Calu3 (cell line): ENCODE results near the gene SERINC4. TPM values are rescaled to one million over a fixed set of nuclear protein-coding genes. Genes with fewer than 3 reads are reported as not detected.
"Not testable (repeated sequence)": the region's sequence is repeated elsewhere in the genome, so short reads cannot be mapped to it uniquely, and the experiment has no call there.

ENCODE experiments used
- Bru-seq: library from RNA; stranded (reverse); fragments of 400-500 nt; gene quantifications from one replicate; lab custom pipeline; 2021; lab: Mats Ljungman, UMichigan
- BruChase-seq, 2 experiments: library from RNA; stranded (reverse); fragments of 400-500 nt; gene quantifications; one replicate each; lab custom pipeline; 2021; lab: Mats Ljungman, UMichigan
- BruUV-seq: library from RNA; stranded (reverse); fragments of 400-500 nt; replicated peaks from 2 replicates; lab custom pipeline; 2021; lab: Mats Ljungman, UMichigan
- CTCF ChIA-PET: fragments of 300-600 bp; sonication (Branson Sonifier 250); formaldehyde crosslinking; loops from one replicate; lab custom pipeline; 2022; ENCODE audit warnings: antibody characterized with exemption; lab: Charles Lee
- DNase-seq: peaks from one replicate; pipeline ENCODE4 v3.0.0; 2022
- H3K27ac Mint-ChIP-seq: one replicate; pipeline ENCODE4 v1.8.0; 2022; ENCODE audit warnings: mixed read lengths; ENCODE audit not compliant: unreplicated experiment
- H3K27me3 Mint-ChIP-seq: one replicate; pipeline ENCODE4 v1.8.0; 2022; ENCODE audit warnings: mixed read lengths; ENCODE audit not compliant: unreplicated experiment
- H3K36me3 Mint-ChIP-seq: one replicate; pipeline ENCODE4 v1.8.0; 2022; ENCODE audit warnings: mild to moderate bottlenecking, moderate library complexity, mixed read lengths; ENCODE audit not compliant: insufficient read depth, unreplicated experiment
- H3K4me1 Mint-ChIP-seq: one replicate; pipeline ENCODE4 v1.8.0; 2022; ENCODE audit warnings: mild to moderate bottlenecking, low read depth, mixed read lengths; ENCODE audit not compliant: unreplicated experiment
- H3K4me3 Mint-ChIP-seq: one replicate; pipeline ENCODE4 v1.8.0; 2022; ENCODE audit warnings: mild to moderate bottlenecking, low read depth, moderate library complexity, mixed read lengths; ENCODE audit not compliant: unreplicated experiment
- H3K9me3 Mint-ChIP-seq: one replicate; pipeline ENCODE4 v1.8.0; 2022; ENCODE audit warnings: low read depth, mixed read lengths; ENCODE audit not compliant: unreplicated experiment
- CTCF ChIP-seq: fragments of 200-600 bp; IDR thresholded peaks from one replicate; pipeline ENCODE4 v1.8.0; 2022; ENCODE audit warnings: antibody characterized with exemption; ENCODE audit not compliant: unreplicated experiment
- intact Hi-C: fragments of 100-400 bp; cut with micrococcal nuclease; formaldehyde crosslinking; loops from one replicate; pipeline ENCODE4 v1.10.0; 2022; ENCODE audit not compliant: unreplicated experiment
- long read RNA-seq: library from polyadenylated mRNA; stranded (forward); transcript quantifications from one replicate; pipeline ENCODE4 v2.0.0, GENCODE V29; 2022
- total RNA-seq: library from RNA; stranded (reverse); gene quantifications from 2 replicates; pipeline ENCODE4 v1.2.3, GENCODE V29; 2022

Gene SERINC4
- total RNA-seq (0.33 TPM in 1 of 2 replicates, not detected in the other), Bru-seq, nascent RNA (percentile 15 among the genes with signal in this experiment), BruChase-seq, experiment 1, labeled RNA remaining after a 6-hour chase (percentile 19 among the genes with signal in this experiment), BruChase-seq, experiment 2, labeled RNA remaining after a 2-hour chase (percentile 21 among the genes with signal in this experiment)
- long read RNA-seq, result 0 reads

GRCh38 chr15:43799945-43800285 is at the start of gene SERINC4:
TSS of gene SERINC4 (minus strand) at chr15:43800220. CDS start at chr15:43799986, 234 bp downstream.
- no peaks in the 10 kb centered on the region for H3K27me3 Mint-ChIP-seq
- CTCF ChIA-PET, result no interaction called here
- peaks cover 41% of the 10 kb centered on the region for H3K4me1 Mint-ChIP-seq
- BruUV-seq, result no TSS peak
- no peak for TF ChIP-seq CTCF
- no peaks in the 10 kb centered on the region for H3K9me3 Mint-ChIP-seq
- peaks cover 33% of the 10 kb centered on the region for H3K36me3 Mint-ChIP-seq
- DNase-seq, result no peak
- H3K27ac Mint-ChIP-seq, result peak within 1 kb of the TSS; percentile 98
- H3K4me3 Mint-ChIP-seq, result peak within 1 kb of the TSS; percentile 95
- intact Hi-C loops, result no loop called here

GRCh38 chr15:43845421-43845820 is 45.4 kb upstream of the SERINC4 start:
- intact Hi-C loops, result no loop called here
- no peak for TF ChIP-seq CTCF
- Mint-ChIP-seq H3K27me3 (no peaks in the 10 kb centered on the region), H3K27ac (no peak overlapping the region), H3K4me1 (no peaks in the 10 kb centered on the region), H3K36me3 (peaks cover 4% of the 10 kb centered on the region), H3K4me3 (no peak overlapping the region), H3K9me3 (no peaks in the 10 kb centered on the region)
- DNase-seq, result no peak
- BruUV-seq, result no TSS peak
- CTCF ChIA-PET, result no interaction called here

GRCh38 chr15:43832485-43832884 is 32.5 kb upstream of the SERINC4 start:
- H3K4me3 Mint-ChIP-seq, H3K4me1 Mint-ChIP-seq, H3K36me3 Mint-ChIP-seq, H3K27me3 Mint-ChIP-seq, H3K9me3 Mint-ChIP-seq, intact Hi-C loops, H3K27ac Mint-ChIP-seq, DNase-seq, BruUV-seq: not testable (repeated sequence)
- CTCF ChIA-PET, result interaction anchor here (0.7 kb wide), 1 partner anchor 360 kb away, joined by 3 read pairs; no protein-coding TSS in a partner anchor

DNA sequence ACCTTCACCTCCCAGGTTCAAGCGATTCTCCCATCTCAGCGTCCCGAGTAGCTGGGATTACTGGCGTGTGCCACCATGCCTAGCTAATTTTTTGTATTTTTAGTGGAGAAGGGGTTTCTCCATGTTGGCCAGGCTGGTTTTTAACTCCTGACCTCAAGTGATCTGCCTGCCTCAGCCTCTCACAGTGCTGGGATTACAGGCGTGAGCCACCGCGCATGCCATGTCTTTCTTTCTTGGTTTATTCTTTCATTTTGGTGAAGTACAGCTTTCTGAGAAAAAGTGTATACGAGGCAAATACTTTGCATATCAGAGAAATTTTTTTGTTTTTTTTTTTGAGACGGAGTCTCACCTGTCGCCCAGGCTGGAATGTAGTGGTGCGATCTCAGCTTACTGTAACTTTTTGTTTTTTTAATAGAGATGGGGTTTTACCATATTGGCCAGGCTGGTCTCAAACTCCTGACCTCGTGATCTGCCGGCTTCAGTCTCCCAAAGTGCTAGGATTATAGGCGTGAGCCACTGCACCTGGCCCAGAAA is 31.6 kb upstream of the SERINC4 start:
- H3K9me3 Mint-ChIP-seq, H3K4me1 Mint-ChIP-seq, CTCF ChIA-PET, DNase-seq, H3K4me3 Mint-ChIP-seq, H3K27ac Mint-ChIP-seq, BruUV-seq, intact Hi-C loops, H3K36me3 Mint-ChIP-seq, H3K27me3 Mint-ChIP-seq: not testable (repeated sequence)

GRCh38 chr15:43830691-43831275 is 30.8 kb upstream of the SERINC4 start:
- H3K4me3 Mint-ChIP-seq, DNase-seq, BruUV-seq, CTCF ChIA-PET, H3K36me3 Mint-ChIP-seq, intact Hi-C loops, H3K27ac Mint-ChIP-seq, H3K27me3 Mint-ChIP-seq, H3K4me1 Mint-ChIP-seq, H3K9me3 Mint-ChIP-seq: not testable (repeated sequence)

DNA sequence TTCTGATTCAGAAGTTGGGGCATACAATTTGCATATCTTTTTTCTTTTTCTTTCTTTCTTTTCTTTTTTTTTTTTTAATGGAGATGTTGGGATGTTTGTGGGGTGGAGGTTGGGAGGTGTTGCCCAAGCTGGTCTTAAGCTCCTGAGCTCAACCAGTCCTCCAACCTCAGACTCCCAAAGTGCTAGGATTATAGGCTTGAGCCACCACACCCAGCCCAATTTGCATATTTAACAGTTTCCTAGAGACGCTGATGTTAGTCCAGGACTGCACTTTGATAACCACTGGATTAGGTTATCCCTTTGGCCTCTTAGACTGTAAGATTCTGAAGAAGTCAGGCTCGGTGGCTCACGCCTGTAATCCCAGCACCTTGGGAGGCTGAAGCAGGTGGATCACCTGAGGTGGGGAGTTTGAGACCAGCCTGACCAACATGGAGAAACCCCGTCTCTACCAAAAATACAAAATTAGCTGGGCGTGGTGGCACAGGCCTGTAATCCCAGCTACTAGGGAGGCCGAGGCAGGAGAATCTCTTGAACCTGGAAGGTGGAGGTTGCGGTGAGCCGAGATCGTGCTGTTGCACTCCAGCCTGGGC is 30.0 kb upstream of the SERINC4 start:
- H3K36me3 Mint-ChIP-seq, BruUV-seq, CTCF ChIA-PET, intact Hi-C loops, H3K4me3 Mint-ChIP-seq, H3K4me1 Mint-ChIP-seq, H3K27me3 Mint-ChIP-seq, H3K9me3 Mint-ChIP-seq, DNase-seq, H3K27ac Mint-ChIP-seq: not testable (repeated sequence)
